ENCODE data around the gene NUDT5. TPM values are rescaled to one million over a fixed set of nuclear protein-coding genes. Genes with fewer than 3 reads are reported as not detected.

NUDT5 gene
- total and polyA plus RNA-seq, 2 of the 13 experiments (the other 11 are each of a cell fraction or from before 2014, with no cell fraction given), result 79.6 to 134 TPM

DNA sequence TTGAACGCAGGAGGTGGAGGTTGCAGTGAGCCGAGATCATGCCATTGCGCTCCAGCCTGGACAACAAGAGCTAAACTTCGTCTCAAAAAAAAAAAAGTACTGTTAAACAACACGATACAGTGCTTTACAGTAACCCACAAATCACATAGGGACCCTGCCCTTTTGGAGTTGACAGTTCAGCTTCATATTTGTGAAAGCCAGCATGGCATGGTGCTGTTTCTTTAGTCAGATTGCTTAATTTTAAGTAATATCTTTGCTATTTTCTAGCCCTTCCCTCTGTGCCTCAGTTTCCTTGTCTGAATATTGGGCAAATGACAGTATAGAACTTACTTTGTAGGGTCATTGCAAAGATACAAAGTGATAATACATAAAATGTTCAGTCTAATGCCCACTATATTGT is 5.2 kb upstream of the NUDT5 start:
- in situ Hi-C loops (cut with HindIII; ENCODE audit: extremely low pct_ligation_motif_present, low pct_unique_long_range_greater_than_20kb) (no loop called here), intact Hi-C loops (cut with micrococcal nuclease; ENCODE audit: unreplicated experiment) (no loop called here)
- Histone ChIP-seq H3K36me3 (replicated peaks in 1 of 2; ENCODE audit: control insufficient read depth in 1 of 2, insufficient read depth in 2 of 2, low read length in 2 of 2) (peaks cover 16 to 55% of the 10 kb centered on the region in 2 experiments), H3K4me3 (replicated peaks in 1 of 3; ENCODE audit: insufficient read depth in 1 of 3, low read depth in 2 of 3, low read length in 3 of 3) (no peak overlapping the region), H3K27me3 (ENCODE audit: control insufficient read depth in 1 of 2, insufficient read depth in 2 of 2, low read length in 2 of 2) (no peaks in the 10 kb centered on the region; a peak in 1 of 5 replicates), H3K4me1 (ENCODE audit: insufficient read depth, low read length) (peaks cover 9% of the 10 kb centered on the region), H2AFZ (ENCODE audit: low read length) (no peak overlapping the region), H3K9me3 (ENCODE audit: low read length) (no peaks in the 10 kb centered on the region), H4K20me1 (ENCODE audit: insufficient read depth, low read length) (peaks cover 6% of the 10 kb centered on the region; the same call in 1 of the 2 replicates), H3K9ac (ENCODE audit: insufficient read depth, low read depth, low read length) (no peak overlapping the region), H3K79me2 (ENCODE audit: insufficient read depth, low read length) (peaks cover 61% of the 10 kb centered on the region), H3K27ac (ENCODE audit: extremely low read length, insufficient read depth, low read length) (no peak overlapping the region), H3K4me2 (ENCODE audit: low read depth, low read length) (no peak overlapping the region)
- WGBS (ENCODE audit: low lambda C conversion rate), result 95% methylated on average over 5 of the region's 5 CpGs
- CTCF ChIA-PET (ENCODE audit: low intra/inter-chr PET ratio, low total read pairs), result no interaction called here
- DNase-seq (ENCODE audit: low spot score) (no peak), FAIRE-seq (no peak), ATAC-seq (no peak)
- TF ChIP-seq ATF7-NPFF (CRISPR knock-in tag; IDR thresholded peaks at IDR 0.05; ENCODE audit: low read depth) (no peak), FOXJ3 (CRISPR knock-in tag; IDR thresholded peaks at IDR 0.05; ENCODE audit: borderline replicate concordance) (no peak), ZSCAN20 (CRISPR knock-in tag; IDR thresholded peaks at IDR 0.05; ENCODE audit: borderline replicate concordance) (no peak), CEBPB (IDR thresholded peaks at IDR 0.05; ENCODE audit: borderline replicate concordance, low read depth, low read length) (peak; percentile 80)
- TF ChIP-seq, protein P1, sequence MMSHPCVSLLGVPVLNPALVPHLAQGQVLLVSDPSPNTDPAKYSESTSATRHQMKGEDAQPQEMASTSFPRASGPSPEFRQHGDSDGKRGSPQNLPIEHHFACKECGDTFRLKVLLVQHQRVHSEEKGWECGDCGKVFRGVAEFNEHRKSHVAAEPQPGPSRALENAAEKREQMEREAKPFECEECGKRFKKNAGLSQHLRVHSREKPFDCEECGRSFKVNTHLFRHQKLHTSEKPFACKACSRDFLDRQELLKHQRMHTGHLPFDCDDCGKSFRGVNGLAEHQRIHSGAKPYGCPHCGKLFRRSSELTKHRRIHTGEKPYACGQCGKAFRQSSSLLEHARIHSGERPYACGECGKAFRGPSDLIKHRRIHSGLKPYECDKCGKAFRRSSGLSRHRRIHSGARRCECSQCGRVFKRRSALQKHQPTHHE (CRISPR knock-in tag; IDR thresholded peaks at IDR 0.05; ENCODE audit: borderline replicate concordance), result no peak
- BruUV-seq (replicated peaks), result no TSS peak
- POLR2A ChIA-PET, result no interaction called here

DNA sequence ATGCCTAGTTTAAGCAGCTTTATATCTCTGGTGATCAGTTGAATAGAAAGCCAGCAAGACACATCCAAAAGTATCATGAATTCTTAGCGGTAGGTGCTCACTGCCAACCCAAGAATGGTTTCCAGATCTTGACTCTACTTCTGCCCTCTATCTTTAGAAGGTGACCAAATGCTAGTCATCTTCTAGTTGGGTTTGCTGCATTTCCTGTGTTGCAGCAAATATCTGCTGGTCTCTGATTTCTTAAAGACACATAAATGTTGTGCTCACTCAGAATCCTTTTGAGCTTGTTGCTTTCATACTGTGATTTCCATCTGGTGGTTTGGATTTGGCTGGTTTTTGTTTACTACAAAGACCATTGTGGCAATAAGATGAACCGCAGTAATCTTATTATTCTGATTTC is 2.5 kb upstream of the NUDT5 start:
- ChIA-PET POLR2A (no interaction called here), CTCF (ENCODE audit: low intra/inter-chr PET ratio, low total read pairs) (no interaction called here)
- FAIRE-seq, result no peak
- Histone ChIP-seq H4K20me1 (ENCODE audit: insufficient read depth, low read length) (peaks cover 6% of the 10 kb centered on the region; the same call in 1 of the 2 replicates), H3K9ac (ENCODE audit: insufficient read depth, low read depth, low read length) (peak overlapping the region; percentile 23; the same call in 1 of the 2 replicates), H3K4me2 (ENCODE audit: low read depth, low read length) (peak overlapping the region; percentile 79; the same call in 1 of the 2 replicates), H3K79me2 (ENCODE audit: insufficient read depth, low read length) (peaks cover 77% of the 10 kb centered on the region), H3K9me3 (ENCODE audit: low read length) (no peaks in the 10 kb centered on the region), H3K27ac (ENCODE audit: extremely low read length, insufficient read depth, low read length) (no peak overlapping the region), H3K4me3 (replicated peaks in 1 of 3; ENCODE audit: insufficient read depth in 1 of 3, low read depth in 2 of 3, low read length in 3 of 3) (no peak overlapping the region), H3K4me1 (ENCODE audit: insufficient read depth, low read length) (peaks cover 22% of the 10 kb centered on the region), H3K36me3 (replicated peaks in 1 of 2; ENCODE audit: control insufficient read depth in 1 of 2, insufficient read depth in 2 of 2, low read length in 2 of 2) (peaks cover 14 to 37% of the 10 kb centered on the region in 2 experiments), H3K27me3 (ENCODE audit: control insufficient read depth in 1 of 2, insufficient read depth in 2 of 2, low read length in 2 of 2) (no peaks in the 10 kb centered on the region; a peak in 1 of 5 replicates), H2AFZ (ENCODE audit: low read length) (no peak overlapping the region)
- intact Hi-C loops (cut with micrococcal nuclease; ENCODE audit: unreplicated experiment) (no loop called here), in situ Hi-C loops (cut with HindIII; ENCODE audit: extremely low pct_ligation_motif_present, low pct_unique_long_range_greater_than_20kb) (no loop called here)
- BruUV-seq (replicated peaks), result no TSS peak
- WGBS (ENCODE audit: low lambda C conversion rate), result 89% methylated on average over 2 of the region's 2 CpGs
- DNase-seq (ENCODE audit: low spot score), result no peak
- ATAC-seq, result no peak
- TF ChIP-seq, protein P2, sequence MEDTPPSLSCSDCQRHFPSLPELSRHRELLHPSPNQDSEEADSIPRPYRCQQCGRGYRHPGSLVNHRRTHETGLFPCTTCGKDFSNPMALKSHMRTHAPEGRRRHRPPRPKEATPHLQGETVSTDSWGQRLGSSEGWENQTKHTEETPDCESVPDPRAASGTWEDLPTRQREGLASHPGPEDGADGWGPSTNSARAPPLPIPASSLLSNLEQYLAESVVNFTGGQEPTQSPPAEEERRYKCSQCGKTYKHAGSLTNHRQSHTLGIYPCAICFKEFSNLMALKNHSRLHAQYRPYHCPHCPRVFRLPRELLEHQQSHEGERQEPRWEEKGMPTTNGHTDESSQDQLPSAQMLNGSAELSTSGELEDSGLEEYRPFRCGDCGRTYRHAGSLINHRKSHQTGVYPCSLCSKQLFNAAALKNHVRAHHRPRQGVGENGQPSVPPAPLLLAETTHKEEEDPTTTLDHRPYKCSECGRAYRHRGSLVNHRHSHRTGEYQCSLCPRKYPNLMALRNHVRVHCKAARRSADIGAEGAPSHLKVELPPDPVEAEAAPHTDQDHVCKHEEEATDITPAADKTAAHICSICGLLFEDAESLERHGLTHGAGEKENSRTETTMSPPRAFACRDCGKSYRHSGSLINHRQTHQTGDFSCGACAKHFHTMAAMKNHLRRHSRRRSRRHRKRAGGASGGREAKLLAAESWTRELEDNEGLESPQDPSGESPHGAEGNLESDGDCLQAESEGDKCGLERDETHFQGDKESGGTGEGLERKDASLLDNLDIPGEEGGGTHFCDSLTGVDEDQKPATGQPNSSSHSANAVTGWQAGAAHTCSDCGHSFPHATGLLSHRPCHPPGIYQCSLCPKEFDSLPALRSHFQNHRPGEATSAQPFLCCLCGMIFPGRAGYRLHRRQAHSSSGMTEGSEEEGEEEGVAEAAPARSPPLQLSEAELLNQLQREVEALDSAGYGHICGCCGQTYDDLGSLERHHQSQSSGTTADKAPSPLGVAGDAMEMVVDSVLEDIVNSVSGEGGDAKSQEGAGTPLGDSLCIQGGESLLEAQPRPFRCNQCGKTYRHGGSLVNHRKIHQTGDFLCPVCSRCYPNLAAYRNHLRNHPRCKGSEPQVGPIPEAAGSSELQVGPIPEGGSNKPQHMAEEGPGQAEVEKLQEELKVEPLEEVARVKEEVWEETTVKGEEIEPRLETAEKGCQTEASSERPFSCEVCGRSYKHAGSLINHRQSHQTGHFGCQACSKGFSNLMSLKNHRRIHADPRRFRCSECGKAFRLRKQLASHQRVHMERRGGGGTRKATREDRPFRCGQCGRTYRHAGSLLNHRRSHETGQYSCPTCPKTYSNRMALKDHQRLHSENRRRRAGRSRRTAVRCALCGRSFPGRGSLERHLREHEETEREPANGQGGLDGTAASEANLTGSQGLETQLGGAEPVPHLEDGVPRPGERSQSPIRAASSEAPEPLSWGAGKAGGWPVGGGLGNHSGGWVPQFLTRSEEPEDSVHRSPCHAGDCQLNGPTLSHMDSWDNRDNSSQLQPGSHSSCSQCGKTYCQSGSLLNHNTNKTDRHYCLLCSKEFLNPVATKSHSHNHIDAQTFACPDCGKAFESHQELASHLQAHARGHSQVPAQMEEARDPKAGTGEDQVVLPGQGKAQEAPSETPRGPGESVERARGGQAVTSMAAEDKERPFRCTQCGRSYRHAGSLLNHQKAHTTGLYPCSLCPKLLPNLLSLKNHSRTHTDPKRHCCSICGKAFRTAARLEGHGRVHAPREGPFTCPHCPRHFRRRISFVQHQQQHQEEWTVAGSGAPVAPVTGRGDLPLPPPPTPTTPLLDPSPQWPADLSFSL (CRISPR knock-in tag; IDR thresholded peaks at IDR 0.05), result no peak
- TF ChIP-seq LCORL (IDR thresholded peaks at IDR 0.05), result no peak
- TF ChIP-seq LCORL (CRISPR knock-in tag; IDR thresholded peaks at IDR 0.05), result no peak
- TF ChIP-seq HNRNPLL (IDR thresholded peaks at IDR 0.05; ENCODE audit: low read depth, low read length, poor library complexity, severe bottlenecking), result no peak
- no peak for TF ChIP-seq EZH2 (conservative IDR thresholded peaks at IDR 0.05; ENCODE audit: low read depth, low read length)
- TF ChIP-seq PAF1 (CRISPR knock-in tag; IDR thresholded peaks at IDR 0.05), result no peak
- no peak for TF ChIP-seq ZNF468 (CRISPR knock-in tag; IDR thresholded peaks at IDR 0.05)

Data from HepG2 (cell line).